NT2/D1 (cell line): ENCODE results near the gene OR5M3.

ENCODE experiments used
- DNase-seq: peaks from one replicate; pipeline ENCODE4 v3.0.0-alpha.2; 2011; ENCODE audit warnings: low read depth, low spot score
- H3K27me3 ChIP-seq: 2 replicates; pipeline ENCODE4 v1.6.0; 2011; ENCODE audit warnings: mild to moderate bottlenecking; ENCODE audit not compliant: insufficient read length, insufficient read depth
- H3K36me3 ChIP-seq: 2 replicates; pipeline ENCODE4 v1.6.1; 2011; ENCODE audit warnings: mild to moderate bottlenecking, low read length, mixed read lengths; ENCODE audit not compliant: insufficient read depth, insufficient read length
- H3K4me1 ChIP-seq: 2 replicates; pipeline ENCODE4 v1.5.1; 2011; ENCODE audit not compliant: insufficient read depth, insufficient read length
- H3K4me3 ChIP-seq: 2 replicates; pipeline ENCODE4 v1.5.1; 2011; ENCODE audit warnings: low read depth; ENCODE audit not compliant: insufficient read length
- H3K9ac ChIP-seq: 2 replicates; pipeline ENCODE4 v1.6.0; 2011; ENCODE audit warnings: low read depth; ENCODE audit not compliant: insufficient read length
- H3K9me3 ChIP-seq: 2 replicates; pipeline ENCODE4 v1.5.1; 2011; ENCODE audit warnings: mild to moderate bottlenecking, low read length; ENCODE audit not compliant: insufficient read depth
- SUZ12 ChIP-seq: IDR thresholded peaks from 2 replicates; pipeline ENCODE4 v1.6.1; 2011; ENCODE audit not compliant: insufficient read length, insufficient read depth; ENCODE audit errors: extremely low read depth
- YY1 ChIP-seq: IDR thresholded peaks from 2 replicates; pipeline ENCODE4 v1.6.1; 2011; ENCODE audit not compliant: insufficient read length, insufficient read depth
- ZNF274 ChIP-seq: IDR thresholded peaks from 2 replicates; pipeline ENCODE4 v1.6.1; 2011; ENCODE audit warnings: mild to moderate bottlenecking, low read depth, low read length

The OR5M3 gene

GRCh38 chr11:56474729-56475235 is 1.6 kb upstream of the OR5M3 start:
- Histone ChIP-seq H3K9me3 (no peaks in the 10 kb centered on the region), H3K9ac (no peak overlapping the region), H3K4me3 (no peak overlapping the region), H3K4me1 (no peaks in the 10 kb centered on the region), H3K27me3 (no peaks in the 10 kb centered on the region), H3K36me3 (no peaks in the 10 kb centered on the region)
- TF ChIP-seq YY1 (no peak), SUZ12 (no peak)
- no peak for DNase-seq

DNA sequence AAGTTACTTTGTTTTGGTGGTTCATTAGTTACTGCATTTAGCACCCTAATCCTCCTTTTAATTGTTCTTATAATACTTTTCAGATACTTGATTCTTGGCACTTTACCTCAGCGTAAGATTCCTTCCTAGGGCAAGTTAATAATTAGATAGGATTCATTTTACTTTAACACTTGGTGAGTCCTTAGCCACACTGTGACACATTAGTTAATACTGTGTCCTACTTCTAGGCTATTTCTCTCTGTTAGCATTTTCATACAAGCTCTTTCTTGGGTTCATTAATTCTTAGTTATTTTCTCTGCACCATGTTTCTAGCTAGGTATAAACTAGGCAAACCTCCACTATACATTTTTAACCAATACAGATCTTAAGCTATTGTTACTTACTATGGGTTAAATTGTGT is 16.1 kb downstream of the OR5M3 start:
- Histone ChIP-seq H3K27me3 (no peaks in the 10 kb centered on the region), H3K4me3 (no peak overlapping the region), H3K36me3 (no peaks in the 10 kb centered on the region), H3K4me1 (no peaks in the 10 kb centered on the region), H3K9me3 (no peaks in the 10 kb centered on the region; the same call in 1 of the 2 replicates), H3K9ac (no peak overlapping the region)
- TF ChIP-seq ZNF274 (no peak), YY1 (no peak), SUZ12 (no peak)
- no peak for DNase-seq

DNA sequence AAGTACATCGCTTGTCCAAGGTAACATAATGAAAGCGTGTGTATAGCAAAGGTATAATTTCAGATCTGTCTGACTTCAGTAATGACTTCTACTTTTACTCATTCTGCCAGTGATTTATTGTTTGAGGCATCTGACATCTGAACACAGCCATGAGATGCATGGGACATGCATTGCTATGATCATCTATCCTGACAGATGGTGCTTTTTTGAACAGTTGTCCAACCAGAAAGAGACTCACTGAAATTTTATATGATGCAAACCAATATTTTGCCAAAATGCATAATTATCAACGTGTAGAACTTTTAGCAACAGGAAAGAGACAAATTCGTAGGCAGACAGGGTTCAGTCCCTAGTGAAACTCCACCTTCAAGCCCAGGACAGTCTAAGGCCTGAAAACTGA is 19.6 kb downstream of the OR5M3 start:
- Histone ChIP-seq H3K9ac (no peak overlapping the region), H3K36me3 (no peaks in the 10 kb centered on the region), H3K27me3 (no peaks in the 10 kb centered on the region), H3K4me3 (no peak overlapping the region), H3K9me3 (no peaks in the 10 kb centered on the region), H3K4me1 (no peaks in the 10 kb centered on the region)
- TF ChIP-seq ZNF274 (no peak), YY1 (no peak), SUZ12 (no peak)
- DNase-seq, result no peak
